Inflammatory macrophage (primary cell): ENCODE measurements around the gene ANTKMT.

ENCODE experiments used
- DNase-seq, 2 donors: peaks; one replicate each; pipeline ENCODE4 v3.0.0-alpha.2; 2020 to 2022

ANTKMT gene

GRCh38 chr16:700684-701584 lies 20.0 kb upstream of the ANTKMT start:
- no peak for DNase-seq

- DNase-seq: no peak
Measured at GRCh38 chr16:702341-702740, 18.6 kb upstream of the ANTKMT start.

- no peak for DNase-seq
Measured at GRCh38 chr16:703406-703805, 17.5 kb upstream of the ANTKMT start.

GRCh38 chr16:704047-704446 lies 16.9 kb upstream of the ANTKMT start:
- no peak for DNase-seq

- DNase-seq: no peak
Measured at GRCh38 chr16:704552-705380, 16.2 kb upstream of the ANTKMT start.

GRCh38 chr16:705431-706188 lies 15.3 kb upstream of the ANTKMT start, which contains the start of gene FBXL16:
FBXL16 (minus strand) TSS chr16:705801; CDS start chr16:697405, 8,396 bp downstream.
- no peak for DNase-seq

GRCh38 chr16:706189-707061 lies 14.5 kb upstream of the ANTKMT start:
- no peak for DNase-seq

GRCh38 chr16:707062-707538 lies 13.8 kb upstream of the ANTKMT start:
- DNase-seq: no peak

GRCh38 chr16:708019-708418 lies 12.9 kb upstream of the ANTKMT start:
- DNase-seq: no peak

GRCh38 chr16:708959-709358 lies 12.0 kb upstream of the ANTKMT start:
- no peak for DNase-seq

- peak in 1 of 2 donors; percentile 24 for DNase-seq
Measured at GRCh38 chr16:709566-710499, 11.1 kb upstream of the ANTKMT start.

GRCh38 chr16:710500-711075 lies 10.4 kb upstream of the ANTKMT start:
- no peak for DNase-seq

- DNase-seq: no peak
Measured at GRCh38 chr16:711084-711483, 9.9 kb upstream of the ANTKMT start.

GRCh38 chr16:711548-712320 lies 9.2 kb upstream of the ANTKMT start:
- DNase-seq: peak; percentile 65 to 73

GRCh38 chr16:712740-713250 lies 8.2 kb upstream of the ANTKMT start:
- DNase-seq: peak; percentile 55 to 70

GRCh38 chr16:714079-714478 lies 6.9 kb upstream of the ANTKMT start:
- no peak for DNase-seq

GRCh38 chr16:714558-715476 lies 6.1 kb upstream of the ANTKMT start, which contains the start of gene METRN:
METRN (plus strand) TSS chr16:715118; CDS start chr16:715290, 172 bp downstream.
- DNase-seq: peak; percentile 76 to 88
